A549 (cell line): ENCODE results near the gene BICDL1.

ENCODE experiments used
- BCL3 ChIP-seq: fragments of >200 bp; sonication (Bioruptor Twin); formaldehyde crosslinking; IDR thresholded peaks from 3 replicates; pipeline ENCODE4 v1.6.1; 2016
- CEBPB ChIP-seq, 2 experiments: fragments of >200 bp in 1 of 2; sonication (Bioruptor Twin) in 1 of 2; formaldehyde crosslinking in 1 of 2; IDR thresholded peaks; 2 replicates each; pipeline ENCODE4 v1.6.1; 2012 to 2016
- CTCF ChIP-seq: fragments of >200 bp; sonication (Bioruptor Twin); formaldehyde crosslinking; IDR thresholded peaks from 3 replicates; pipeline ENCODE4 v1.5.1; 2016
- ELK1 ChIP-seq: fragments of 150-350 bp; IDR thresholded peaks from 2 replicates; pipeline ENCODE4 v1.6.1; 2014; ENCODE audit warnings: low read depth, mild to moderate bottlenecking, low read length
- FOSL2 ChIP-seq, 2 experiments: fragments of 450-650 bp in 1 of 2; fragments of >200 bp in 1 of 2; sonication (Bioruptor Twin) in 1 of 2; formaldehyde crosslinking; IDR thresholded peaks; 2 replicates each; pipeline versions ENCODE4 v1.5.0 to v1.6.1; 2016 to 2020; ENCODE audit warnings: mild to moderate bottlenecking in 1 of 2, moderate library complexity in 1 of 2
- GATA3 ChIP-seq: IDR thresholded peaks from 2 replicates; pipeline ENCODE4 v1.6.1; 2012; ENCODE audit warnings: borderline replicate concordance
- HMGXB4 ChIP-seq: fragments of 250-450 bp; sonication (Bioruptor Pico); IDR thresholded peaks from 2 replicates; pipeline ENCODE4 v1.5.0; 2021; ENCODE audit warnings: mild to moderate bottlenecking, moderate library complexity, borderline replicate concordance
- HOXB5 ChIP-seq: fragments of 250-450 bp; sonication (Bioruptor Pico); IDR thresholded peaks from 2 replicates; pipeline ENCODE4 v1.5.0; 2020; ENCODE audit warnings: mild to moderate bottlenecking, moderate library complexity
- PHF8 ChIP-seq: fragments of 200-600 bp; sonication (generic); IDR thresholded peaks from 2 replicates; pipeline ENCODE4 v1.6.1; 2016; ENCODE audit warnings: low read depth, mild to moderate bottlenecking, antibody characterized with exemption, moderate library complexity, borderline replicate concordance
- POLR2A ChIP-seq: IDR thresholded peaks from 2 replicates; pipeline ENCODE4 v1.6.1; 2012; ENCODE audit warnings: mild to moderate bottlenecking, low read length
- RAD21 ChIP-seq, 2 experiments: fragments of >200 bp in 1 of 2; sonication (Bioruptor Twin) in 1 of 2; formaldehyde crosslinking in 1 of 2; IDR thresholded peaks in 1 of 2; conservative IDR thresholded peaks in 1 of 2; 2 replicates in 1 of 2; 3 replicates in 1 of 2; pipeline ENCODE4 v1.6.1; 2012 to 2018; ENCODE audit warnings: inconsistent platforms in 1 of 2
- RCOR1 ChIP-seq: fragments of 150-350 bp; IDR thresholded peaks from 2 replicates; pipeline ENCODE4 v1.6.1; 2014; ENCODE audit warnings: antibody characterized with exemption, low read length, low read depth
- TF ChIP-seq, protein P1 (sequence below): fragments of 450-650 bp; IDR thresholded peaks from 2 replicates; pipeline ENCODE4 v1.6.1; 2014; ENCODE audit warnings: antibody characterized with exemption
- TF ChIP-seq, protein P2 (sequence below): IDR thresholded peaks from 2 replicates; pipeline ENCODE4 v1.6.1; 2012; ENCODE audit warnings: low read depth, borderline replicate concordance

- TF ChIP-seq, protein P1, sequence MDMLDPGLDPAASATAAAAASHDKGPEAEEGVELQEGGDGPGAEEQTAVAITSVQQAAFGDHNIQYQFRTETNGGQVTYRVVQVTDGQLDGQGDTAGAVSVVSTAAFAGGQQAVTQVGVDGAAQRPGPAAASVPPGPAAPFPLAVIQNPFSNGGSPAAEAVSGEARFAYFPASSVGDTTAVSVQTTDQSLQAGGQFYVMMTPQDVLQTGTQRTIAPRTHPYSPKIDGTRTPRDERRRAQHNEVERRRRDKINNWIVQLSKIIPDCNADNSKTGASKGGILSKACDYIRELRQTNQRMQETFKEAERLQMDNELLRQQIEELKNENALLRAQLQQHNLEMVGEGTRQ, result no peak
- TF ChIP-seq GATA3 (no peak), RAD21 (conservative IDR thresholded peaks at IDR 0.05 in 1 of 2, IDR thresholded peaks at IDR 0.05 in 1 of 2) (no peak), CEBPB (IDR thresholded peaks at IDR 0.05) (no peak), BCL3 (no peak), RCOR1 (no peak), FOSL2 (IDR thresholded peaks at IDR 0.05) (no peak), FOSL2 (CRISPR knock-in tag; IDR thresholded peaks at IDR 0.05) (no peak), POLR2A (no peak), CTCF (no peak), ELK1 (no peak), HMGXB4 (CRISPR knock-in tag) (no peak), PHF8 (no peak), HOXB5 (no peak)
- TF ChIP-seq, protein P2, sequence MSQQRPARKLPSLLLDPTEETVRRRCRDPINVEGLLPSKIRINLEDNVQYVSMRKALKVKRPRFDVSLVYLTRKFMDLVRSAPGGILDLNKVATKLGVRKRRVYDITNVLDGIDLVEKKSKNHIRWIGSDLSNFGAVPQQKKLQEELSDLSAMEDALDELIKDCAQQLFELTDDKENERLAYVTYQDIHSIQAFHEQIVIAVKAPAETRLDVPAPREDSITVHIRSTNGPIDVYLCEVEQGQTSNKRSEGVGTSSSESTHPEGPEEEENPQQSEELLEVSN, result no peak
These were observed 8.8 kb upstream of the BICDL1 start for GRCh38 chr12:119980242-119980641.
